OCI-LY3 (cell line): Measurements from ENCODE around the gene DIP2C.

Source experiments
- H2AFZ ChIP-seq: fragments of 200-600, 300-600 bp; shearing (Covaris generic); 2 replicates; pipeline ENCODE4 v1.6.0; 2014; ENCODE audit warnings: antibody characterized with exemption, low read depth, low read length
- H3K27ac ChIP-seq: fragments of 200-600, 300-600 bp; sonication (generic); 2 replicates; pipeline ENCODE4 v1.5.1; 2014; ENCODE audit warnings: mild to moderate bottlenecking, low read length, moderate library complexity, mixed read lengths
- H3K27me3 ChIP-seq: fragments of 200-600, 300-600 bp; sonication (generic); 2 replicates; pipeline ENCODE4 v1.6.1; 2014; ENCODE audit warnings: low read depth, low read length, mixed read lengths
- H3K36me3 ChIP-seq: fragments of 200-600, 300-600 bp; sonication (generic); replicated peaks from 2 replicates; pipeline ENCODE3; 2014; ENCODE audit warnings: low read depth, low read length, mixed read lengths
- H3K4me1 ChIP-seq: fragments of 300-600, 200-600 bp; sonication (generic); 2 replicates; pipeline ENCODE4 v1.6.1; 2014; ENCODE audit warnings: low read length, mixed read lengths
- H3K4me2 ChIP-seq: fragments of 200-600, 300-600 bp; sonication (generic); 2 replicates; pipeline ENCODE4 v1.6.1; 2014; ENCODE audit warnings: low read length, mixed read lengths
- H3K4me3 ChIP-seq: fragments of 300-600, 200-600 bp; sonication (generic); 2 replicates; pipeline ENCODE4 v1.5.1; 2014; ENCODE audit warnings: antibody characterized with exemption, mild to moderate bottlenecking, low read length, moderate library complexity
- H3K79me2 ChIP-seq: fragments of 300-600, 200-600 bp; shearing (Covaris generic); 2 replicates; pipeline ENCODE4 v1.6.1; 2014; ENCODE audit warnings: mild to moderate bottlenecking, low read length, mixed read lengths
- H3K9ac ChIP-seq: fragments of 300-600, 200-600 bp; shearing (Covaris generic); 2 replicates; pipeline ENCODE4 v1.6.0; 2014; ENCODE audit warnings: mild to moderate bottlenecking, low read length, moderate library complexity
- H3K9me3 ChIP-seq: fragments of 200-600, 300-600 bp; shearing (Covaris generic); 2 replicates; pipeline ENCODE4 v1.6.1; 2014; ENCODE audit warnings: low read length, mixed read lengths; ENCODE audit not compliant: insufficient read depth
- H4K20me1 ChIP-seq: fragments of 200-600, 300-600 bp; sonication (generic); 2 replicates; pipeline ENCODE4 v1.6.1; 2016; ENCODE audit warnings: low read length, mixed read lengths; ENCODE audit not compliant: insufficient read depth
- EZH2phosphoT487 ChIP-seq: fragments of 200-600 bp; shearing (Covaris generic); IDR thresholded peaks from 2 replicates; pipeline ENCODE4 v1.6.1; 2018; ENCODE audit warnings: antibody characterized with exemption, mixed run types, low read depth
- TF ChIP-seq, protein P1 (sequence below): fragments of 200-600, 300-600 bp; sonication (generic); IDR thresholded peaks from 2 replicates; pipeline ENCODE4 v1.5.1; 2014; ENCODE audit warnings: antibody characterized with exemption, low read length, low read depth

DIP2C gene

GRCh38 chr10:581776-582330 lies 107.6 kb downstream of the DIP2C start:
- H4K20me1 ChIP-seq = no peaks in the 10 kb centered on the region
- TF ChIP-seq, protein P1, sequence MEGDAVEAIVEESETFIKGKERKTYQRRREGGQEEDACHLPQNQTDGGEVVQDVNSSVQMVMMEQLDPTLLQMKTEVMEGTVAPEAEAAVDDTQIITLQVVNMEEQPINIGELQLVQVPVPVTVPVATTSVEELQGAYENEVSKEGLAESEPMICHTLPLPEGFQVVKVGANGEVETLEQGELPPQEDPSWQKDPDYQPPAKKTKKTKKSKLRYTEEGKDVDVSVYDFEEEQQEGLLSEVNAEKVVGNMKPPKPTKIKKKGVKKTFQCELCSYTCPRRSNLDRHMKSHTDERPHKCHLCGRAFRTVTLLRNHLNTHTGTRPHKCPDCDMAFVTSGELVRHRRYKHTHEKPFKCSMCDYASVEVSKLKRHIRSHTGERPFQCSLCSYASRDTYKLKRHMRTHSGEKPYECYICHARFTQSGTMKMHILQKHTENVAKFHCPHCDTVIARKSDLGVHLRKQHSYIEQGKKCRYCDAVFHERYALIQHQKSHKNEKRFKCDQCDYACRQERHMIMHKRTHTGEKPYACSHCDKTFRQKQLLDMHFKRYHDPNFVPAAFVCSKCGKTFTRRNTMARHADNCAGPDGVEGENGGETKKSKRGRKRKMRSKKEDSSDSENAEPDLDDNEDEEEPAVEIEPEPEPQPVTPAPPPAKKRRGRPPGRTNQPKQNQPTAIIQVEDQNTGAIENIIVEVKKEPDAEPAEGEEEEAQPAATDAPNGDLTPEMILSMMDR = no peak
- TF ChIP-seq EZH2phosphoT487 = no peak
- H3K27ac ChIP-seq = no peak overlapping the region
- no peaks in the 10 kb centered on the region; the same call in 1 of the 2 replicates for H3K27me3 ChIP-seq
- H3K4me2 ChIP-seq = no peak overlapping the region
- no peak overlapping the region for H2AFZ ChIP-seq
- H3K36me3 ChIP-seq = no peaks in the 10 kb centered on the region
- H3K9ac ChIP-seq = no peak overlapping the region
- no peaks in the 10 kb centered on the region for H3K4me1 ChIP-seq
- no peaks in the 10 kb centered on the region for H3K79me2 ChIP-seq
- no peak overlapping the region for H3K4me3 ChIP-seq
- H3K9me3 ChIP-seq = no peaks in the 10 kb centered on the region

GRCh38 chr10:580778-581177 lies 108.7 kb downstream of the DIP2C start:
- H3K27me3 ChIP-seq = no peaks in the 10 kb centered on the region; the same call in 1 of the 2 replicates
- H3K4me1 ChIP-seq = no peaks in the 10 kb centered on the region
- H3K4me3 ChIP-seq = no peak overlapping the region
- no peak for TF ChIP-seq EZH2phosphoT487
- TF ChIP-seq, protein P1 = no peak
- H3K9me3 ChIP-seq = no peaks in the 10 kb centered on the region
- H4K20me1 ChIP-seq = no peaks in the 10 kb centered on the region
- no peaks in the 10 kb centered on the region for H3K79me2 ChIP-seq
- H3K36me3 ChIP-seq = no peaks in the 10 kb centered on the region
- no peak overlapping the region for H3K4me2 ChIP-seq
- no peak overlapping the region for H3K27ac ChIP-seq
- no peak overlapping the region for H3K9ac ChIP-seq
- no peak overlapping the region for H2AFZ ChIP-seq

GRCh38 chr10:576130-576465 lies 113.4 kb downstream of the DIP2C start:
- H3K79me2 ChIP-seq = no peaks in the 10 kb centered on the region
- no peak overlapping the region for H3K4me3 ChIP-seq
- no peaks in the 10 kb centered on the region for H3K9me3 ChIP-seq

DNA sequence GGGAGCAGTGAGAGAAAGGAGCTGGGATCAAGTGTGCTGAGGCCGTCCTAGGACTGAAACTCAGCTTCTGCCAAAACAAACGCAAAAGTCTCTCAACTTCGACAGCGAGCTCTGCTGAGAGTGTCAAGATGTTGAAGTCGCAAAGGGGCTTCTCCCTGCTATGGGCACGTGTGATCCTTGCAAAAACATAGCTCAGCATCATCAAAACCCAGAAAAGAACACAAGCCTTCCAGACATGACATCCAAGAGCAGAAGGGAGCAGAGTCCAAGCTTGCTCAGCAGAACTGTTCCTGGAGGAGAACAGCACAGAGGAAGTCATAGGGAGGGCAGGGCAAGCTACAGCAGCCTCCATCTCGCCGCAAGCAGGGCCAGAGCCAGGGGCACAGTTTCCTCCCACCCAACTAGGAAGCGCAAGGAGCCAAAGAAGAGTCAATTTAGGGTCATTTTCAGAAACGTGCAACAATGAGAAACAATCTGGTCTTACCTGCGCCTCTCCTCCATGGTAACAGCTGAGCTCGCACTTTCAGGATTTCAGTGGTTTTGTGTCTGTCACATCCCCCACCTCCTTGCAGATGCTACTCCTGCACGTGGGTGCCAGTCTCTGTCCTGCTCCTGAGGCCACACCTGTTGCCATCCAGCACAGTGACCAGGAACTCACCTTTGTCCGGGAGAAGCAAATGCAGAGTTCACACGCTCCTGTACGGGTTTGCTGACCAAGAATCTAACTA lies 113.9 kb downstream of the DIP2C start:
- Histone ChIP-seq H3K9ac (no peak overlapping the region), H3K27me3 (no peaks in the 10 kb centered on the region; the same call in 1 of the 2 replicates)

More at GRCh38 chr10:576130-576465, 113.4 kb downstream of the DIP2C start:
- TF ChIP-seq, protein P1 = no peak
- no peak for TF ChIP-seq EZH2phosphoT487
- no peaks in the 10 kb centered on the region; the same call in 1 of the 2 replicates for H3K27me3 ChIP-seq
- H3K4me2 ChIP-seq = no peak overlapping the region
- no peaks in the 10 kb centered on the region for H3K36me3 ChIP-seq
- no peaks in the 10 kb centered on the region for H3K4me1 ChIP-seq
- H4K20me1 ChIP-seq = no peaks in the 10 kb centered on the region
- H3K9ac ChIP-seq = no peak overlapping the region
- H2AFZ ChIP-seq = no peak overlapping the region
- no peak overlapping the region for H3K27ac ChIP-seq

More for the DNA sequence above, 113.9 kb downstream of the DIP2C start:
- Histone ChIP-seq H3K9me3 (no peaks in the 10 kb centered on the region), H3K36me3 (no peaks in the 10 kb centered on the region), H2AFZ (no peak overlapping the region), H4K20me1 (no peaks in the 10 kb centered on the region), H3K4me2 (no peak overlapping the region), H3K27ac (no peak overlapping the region), H3K4me3 (no peak overlapping the region), H3K4me1 (no peaks in the 10 kb centered on the region), H3K79me2 (no peaks in the 10 kb centered on the region)
- TF ChIP-seq, protein P1 = no peak
- TF ChIP-seq EZH2phosphoT487 = no peak
